OCI-LY7 (cell line): ENCODE data around the gene CRYGN.

Source experiments
- EZH2phosphoT487 ChIP-seq: fragments of 200-600 bp; sonication (generic); IDR thresholded peaks from 2 replicates; pipeline ENCODE4 v1.6.1; 2018; ENCODE audit warnings: low read depth, borderline replicate concordance, mild to moderate bottlenecking, mixed run types, antibody characterized with exemption, low read length, moderate library complexity, mixed read lengths
- TF ChIP-seq, protein P1 (sequence below): fragments of 200-600 bp; sonication (generic); conservative IDR thresholded peaks from 2 replicates; pipeline ENCODE4 v1.5.1; 2014; ENCODE audit warnings: mild to moderate bottlenecking, antibody characterized with exemption, low read length, moderate library complexity, mixed read lengths

DNA sequence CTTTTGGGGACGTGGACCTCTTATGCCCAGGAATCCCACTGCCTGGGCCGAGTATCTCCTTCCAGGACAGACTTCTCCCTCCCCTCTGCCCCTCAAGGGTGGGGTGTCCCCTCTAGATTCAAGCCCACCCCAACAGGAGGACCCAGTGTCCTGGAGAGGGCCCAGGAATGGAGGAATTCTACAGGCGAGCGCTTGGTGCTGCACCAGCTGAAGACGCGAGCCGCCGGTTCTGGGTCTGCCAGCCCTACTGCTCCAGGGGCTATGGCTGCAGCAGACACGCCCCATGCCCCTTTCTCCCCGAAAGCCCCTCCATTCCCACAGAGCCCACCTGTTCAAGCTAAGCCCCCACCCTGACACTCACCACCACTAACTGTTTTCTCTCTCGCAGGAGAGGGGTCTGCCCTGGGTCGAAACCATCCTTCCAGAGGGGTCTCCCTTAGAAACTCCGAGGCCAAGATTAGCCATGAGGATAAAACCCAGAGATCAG lies 8.6 kb downstream of the CRYGN start:
- TF ChIP-seq, protein P1, sequence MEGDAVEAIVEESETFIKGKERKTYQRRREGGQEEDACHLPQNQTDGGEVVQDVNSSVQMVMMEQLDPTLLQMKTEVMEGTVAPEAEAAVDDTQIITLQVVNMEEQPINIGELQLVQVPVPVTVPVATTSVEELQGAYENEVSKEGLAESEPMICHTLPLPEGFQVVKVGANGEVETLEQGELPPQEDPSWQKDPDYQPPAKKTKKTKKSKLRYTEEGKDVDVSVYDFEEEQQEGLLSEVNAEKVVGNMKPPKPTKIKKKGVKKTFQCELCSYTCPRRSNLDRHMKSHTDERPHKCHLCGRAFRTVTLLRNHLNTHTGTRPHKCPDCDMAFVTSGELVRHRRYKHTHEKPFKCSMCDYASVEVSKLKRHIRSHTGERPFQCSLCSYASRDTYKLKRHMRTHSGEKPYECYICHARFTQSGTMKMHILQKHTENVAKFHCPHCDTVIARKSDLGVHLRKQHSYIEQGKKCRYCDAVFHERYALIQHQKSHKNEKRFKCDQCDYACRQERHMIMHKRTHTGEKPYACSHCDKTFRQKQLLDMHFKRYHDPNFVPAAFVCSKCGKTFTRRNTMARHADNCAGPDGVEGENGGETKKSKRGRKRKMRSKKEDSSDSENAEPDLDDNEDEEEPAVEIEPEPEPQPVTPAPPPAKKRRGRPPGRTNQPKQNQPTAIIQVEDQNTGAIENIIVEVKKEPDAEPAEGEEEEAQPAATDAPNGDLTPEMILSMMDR, result no peak
- TF ChIP-seq EZH2phosphoT487, result no peak
